HG03575 (cell line): ENCODE measurements around the gene CLEC7A.

Source experiments
- ATAC-seq: cut with Tn5 transposase; IDR thresholded peaks from one replicate; pipeline ENCODE4 v1.9.1; 2021; ENCODE audit not compliant: unreplicated experiment, insufficient number of reproducible peaks, low FRiP score; ENCODE audit errors: extremely low read depth

CLEC7A gene

GRCh38 chr12:10067264-10067663 lies 62.7 kb downstream of the CLEC7A start:
- ATAC-seq = no peak
